Posterior vena cava (tissue), 2 donors: ENCODE results near the gene DHRS9. TPM values are rescaled to one million over a fixed set of nuclear protein-coding genes. Genes with fewer than 3 reads are reported as not detected.
"Not testable (repeated sequence)": the region's sequence is repeated elsewhere in the genome, so short reads cannot be mapped to it uniquely, and the experiment has no call there.

Experiments
- DNase-seq: peaks from one replicate; pipeline ENCODE4 v3.0.0-alpha.2; 2020; ENCODE audit warnings: low spot score
- intact Hi-C, 2 donors: fragments of 100-400 bp; cut with DNase I; formaldehyde crosslinking; loops; one replicate each; pipeline versions ENCODE4 v1.14.1 to v1.14.2; 2022 to 2023
- total RNA-seq, 2 donors: library from RNA; stranded (reverse); fragmentation: NEBNext Ultra II Directional; extraction: Animal tissue kit (Norgen Biotek cat#: 25700); gene quantifications; one replicate each; pipeline ENCODE4 v1.2.1, GENCODE V29; 2021
- donor health status: DM: yes; HTN: yes; CAD: no.
- donor health status: DM: yes; HTN: yes; CAD: no.

Gene DHRS9
- total RNA-seq, 2 donors from 2014 or later, result 0.48 to 0.93 TPM

DNA sequence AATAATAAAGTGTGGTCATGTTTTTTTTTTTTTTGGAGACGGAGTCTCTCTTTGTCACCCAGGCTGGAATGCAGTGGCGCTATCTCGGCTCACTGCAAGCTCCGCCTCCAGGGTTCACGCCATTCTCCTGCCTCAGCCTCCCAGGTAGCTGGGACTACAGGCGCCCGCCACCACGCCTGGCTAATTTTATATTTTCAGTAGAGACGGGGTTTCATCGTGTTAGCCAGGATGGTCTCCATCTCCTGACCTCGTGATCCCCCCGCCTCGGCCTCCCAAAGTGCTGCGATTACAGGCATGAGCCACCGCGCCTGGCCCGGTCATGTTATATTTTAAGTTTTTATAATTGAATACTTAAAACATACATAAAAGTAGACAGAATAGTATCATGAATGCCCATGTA is 5.2 kb upstream of the DHRS9 start:
- intact Hi-C loops, result not testable (repeated sequence)

DNA sequence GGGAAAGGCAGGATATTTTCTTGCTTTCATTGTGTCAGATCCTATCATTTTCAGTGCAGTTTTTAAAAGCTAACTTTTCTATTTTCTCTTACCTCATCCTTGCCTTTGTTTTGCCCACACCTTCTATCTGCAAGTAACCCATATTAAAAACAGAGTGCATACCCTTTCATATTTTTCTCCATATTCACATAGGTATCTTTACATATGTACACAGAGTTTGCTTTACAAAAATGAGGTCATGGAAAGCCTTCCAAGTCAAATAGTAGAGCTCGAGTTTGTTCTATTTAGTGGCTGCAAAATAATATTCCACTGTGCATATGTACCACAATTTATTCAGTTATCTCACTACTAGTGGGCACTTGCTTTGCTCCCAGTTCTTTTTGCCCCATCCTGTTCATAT is 3.9 kb upstream of the DHRS9 start:
- intact Hi-C loops, result no loop called here

More for the DNA sequence above, 5.2 kb upstream of the DHRS9 start:
- not testable (repeated sequence) for DNase-seq

DNA sequence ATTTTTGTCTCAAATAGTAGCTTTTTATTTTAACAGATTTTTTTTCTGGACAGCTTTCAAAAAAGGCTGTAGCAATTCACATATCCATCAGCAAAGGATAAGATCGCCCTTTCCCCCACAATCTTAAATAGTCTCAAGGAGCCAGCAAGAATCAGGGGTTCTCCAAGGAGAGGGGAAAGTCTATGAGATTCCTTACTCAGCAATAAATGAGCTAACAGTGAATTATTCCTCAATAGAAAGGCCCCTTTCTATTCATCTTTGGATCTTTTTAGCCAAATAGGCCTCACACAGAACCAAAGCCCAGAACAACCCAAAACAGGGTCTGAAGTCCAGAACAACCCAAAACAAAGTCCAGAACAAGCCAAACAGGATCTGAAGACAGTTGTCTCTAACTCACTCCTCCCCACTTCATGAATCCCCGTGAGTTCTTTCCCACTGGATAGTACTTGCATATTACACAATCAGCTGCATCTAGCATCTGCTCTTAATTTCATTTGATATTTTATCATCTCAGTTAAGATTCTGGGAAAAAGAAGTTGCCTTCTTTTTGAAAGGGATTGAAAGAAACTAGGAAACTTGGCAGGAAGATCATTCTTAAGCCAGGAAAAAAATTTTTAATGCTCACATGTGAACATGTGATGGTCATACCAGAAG is 3.4 kb upstream of the DHRS9 start:
- intact Hi-C loops, result no loop called here
- DNase-seq, result no peak

More for the DNA sequence above, 3.9 kb upstream of the DHRS9 start:
- no peak for DNase-seq

DNA sequence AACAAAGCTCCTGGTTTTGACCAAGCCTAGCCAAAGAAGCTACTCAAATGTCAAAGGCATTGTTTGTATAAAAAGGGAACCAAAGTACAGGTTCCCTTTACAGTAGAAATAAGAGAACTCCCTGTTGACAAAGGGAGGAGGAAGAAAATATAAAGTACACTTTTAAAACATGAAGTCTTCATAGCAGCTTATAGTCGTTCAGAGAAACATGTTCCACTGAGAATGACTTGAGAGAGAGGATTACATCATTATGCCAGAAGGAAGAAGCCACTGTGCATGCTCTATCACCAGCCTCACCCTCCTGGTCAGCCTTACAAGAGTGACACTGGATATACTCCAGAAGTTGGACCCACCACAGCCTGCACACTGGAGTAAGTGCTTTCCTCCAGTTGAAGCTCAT is 2.5 kb upstream of the DHRS9 start:
- no peak for DNase-seq
- intact Hi-C loops, result no loop called here

DNA sequence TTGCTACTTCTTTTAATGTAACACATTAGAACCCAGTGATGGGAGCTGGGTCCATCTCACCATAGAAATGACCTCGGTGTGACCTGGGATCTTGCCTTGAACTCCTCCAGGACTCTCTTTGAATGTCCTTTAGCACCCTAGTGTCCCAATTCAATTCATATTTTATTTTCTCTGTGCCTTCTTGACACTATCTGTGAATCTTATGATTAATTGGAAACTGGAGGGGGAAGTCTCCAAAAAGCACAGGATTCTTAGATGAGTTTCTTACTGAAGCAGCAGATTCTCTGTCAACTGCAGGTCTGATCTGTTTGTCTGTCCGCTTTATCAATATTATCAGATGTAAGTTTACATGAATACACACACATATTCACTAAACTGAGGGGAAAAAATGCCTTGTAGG is 470 bp downstream of the DHRS9 start:
- intact Hi-C loops, result no loop called here
- no peak for DNase-seq

DNA sequence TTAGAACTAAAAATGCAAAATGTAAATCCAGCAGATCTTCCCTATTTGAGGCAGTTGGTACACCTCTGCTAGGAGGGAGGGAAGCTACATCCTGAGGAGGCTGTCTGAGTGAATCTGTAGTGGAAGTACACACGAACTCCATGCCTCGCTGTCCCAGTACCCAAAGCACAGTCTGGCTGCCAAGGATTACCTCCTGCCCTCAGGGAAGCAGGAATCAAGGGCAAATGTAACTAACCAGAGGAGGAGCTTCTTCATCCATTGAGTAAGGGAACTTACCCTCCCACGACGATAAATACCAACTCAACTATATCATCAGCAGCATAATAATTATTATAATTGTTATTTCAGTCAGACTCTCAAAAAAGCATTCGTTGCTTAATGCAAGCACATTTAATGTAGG is 2.1 kb downstream of the DHRS9 start:
- no peak for DNase-seq
- intact Hi-C loops, result no loop called here

DNA sequence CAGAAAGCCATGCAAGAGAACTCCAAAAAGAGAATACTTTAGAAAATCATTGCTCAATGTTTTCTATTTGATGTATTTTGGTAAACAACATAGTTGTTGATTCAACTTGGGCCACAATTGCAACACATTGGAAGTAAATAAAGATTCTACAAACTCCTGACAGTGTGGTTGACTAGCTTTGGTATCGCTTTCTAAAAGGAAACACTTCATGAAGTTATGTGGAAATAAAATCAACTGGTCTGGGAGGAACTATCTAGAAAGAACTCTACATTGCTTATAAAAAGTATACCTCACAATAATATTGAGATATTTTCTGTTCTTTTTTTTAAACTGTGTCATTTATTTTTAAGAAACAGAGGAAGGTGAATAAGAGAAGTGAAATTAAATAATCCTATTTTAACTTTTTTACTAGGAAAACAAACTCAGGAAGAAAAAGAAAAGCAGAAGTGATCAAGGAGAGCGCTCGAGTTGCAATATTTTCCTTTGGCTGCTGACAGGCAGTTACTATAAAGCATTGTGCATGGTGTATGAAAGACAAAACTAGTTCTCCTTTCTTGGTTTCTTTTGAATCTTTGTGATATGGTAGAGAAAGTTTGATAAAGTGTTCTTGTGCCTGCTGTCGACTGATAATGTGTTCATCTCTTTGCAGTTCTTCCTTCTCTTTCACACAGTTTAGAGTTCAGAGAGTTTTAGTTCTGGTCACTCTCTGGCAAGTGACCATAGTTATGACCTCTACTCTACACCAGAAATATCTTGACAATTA is 3.0 kb downstream of the DHRS9 start:
- intact Hi-C loops, result no loop called here
- no peak for DNase-seq

DNA sequence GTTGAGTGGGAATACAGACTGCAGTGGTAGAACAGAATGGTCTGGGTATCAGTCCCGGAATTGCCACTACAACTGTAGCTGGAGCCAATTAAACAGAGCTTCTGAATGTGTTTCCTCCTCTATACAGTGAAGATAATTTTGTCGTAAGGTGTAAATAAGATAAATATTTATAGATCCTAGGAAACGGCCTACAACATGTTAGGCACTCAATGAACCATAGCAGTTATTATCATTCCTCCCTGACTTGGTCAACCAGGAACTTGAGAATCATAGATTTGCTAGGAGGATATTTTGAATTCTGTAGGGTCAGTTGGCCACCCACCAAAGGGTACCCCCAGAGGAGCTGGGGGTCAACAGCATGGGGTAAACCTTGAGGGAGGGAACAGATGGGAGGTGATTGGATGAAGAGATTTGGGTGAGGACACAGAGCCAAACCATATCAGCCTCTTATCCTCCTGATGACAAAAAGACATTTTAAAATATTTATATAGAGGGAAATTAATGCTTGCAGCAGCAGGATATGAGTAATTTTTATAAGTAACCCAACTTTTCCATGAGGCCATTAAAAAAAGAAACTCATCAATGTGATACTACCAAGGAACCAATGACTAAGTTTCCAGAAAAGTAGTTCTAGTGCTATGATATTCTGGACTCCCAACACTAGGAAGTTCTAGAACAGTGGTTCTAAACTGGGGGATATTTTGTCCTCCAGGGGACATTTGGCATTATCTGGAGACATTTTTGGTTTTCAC is 4.0 kb downstream of the DHRS9 start:
- no peak for DNase-seq

DNA sequence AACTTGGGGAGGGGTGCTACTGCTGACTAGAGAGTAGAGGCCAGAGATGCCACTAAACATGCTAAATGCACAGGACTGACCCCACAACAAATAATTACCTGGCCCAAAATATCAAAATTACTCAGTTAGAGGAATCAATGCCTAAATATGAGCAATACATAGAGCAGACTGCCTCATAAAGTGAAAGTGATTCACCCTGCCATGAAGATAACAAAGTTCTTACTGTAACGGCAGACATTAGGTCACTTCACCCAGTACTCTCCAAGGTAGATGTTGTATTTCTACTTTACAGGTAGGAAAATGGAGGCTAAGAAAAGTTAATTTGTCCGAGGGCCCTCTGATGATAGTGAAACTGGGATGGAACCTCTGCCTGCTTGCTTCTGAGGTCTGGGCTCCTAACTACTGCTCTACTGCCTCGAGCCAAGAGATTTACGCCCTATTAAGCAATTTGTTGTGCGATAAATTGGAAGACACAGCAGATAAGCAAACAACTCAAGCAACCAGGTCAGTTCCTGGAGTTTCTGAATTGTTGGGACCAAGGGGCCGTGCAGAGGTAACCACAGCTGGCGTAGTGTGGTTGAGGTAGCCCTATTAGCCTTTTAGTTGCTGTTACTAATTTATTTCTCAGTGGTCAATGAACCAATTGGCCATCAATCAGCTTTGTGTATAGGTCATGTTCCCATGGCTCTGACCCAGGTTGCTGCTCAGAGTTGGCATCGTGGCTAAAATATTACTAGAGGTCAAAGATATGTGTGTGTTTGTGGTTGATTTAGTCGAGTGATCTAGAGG is 4.8 kb downstream of the DHRS9 start:
- DNase-seq, result no peak
- intact Hi-C loops, result no loop called here

More for the DNA sequence above, 4.0 kb downstream of the DHRS9 start:
- intact Hi-C loops, result no loop called here

DNA sequence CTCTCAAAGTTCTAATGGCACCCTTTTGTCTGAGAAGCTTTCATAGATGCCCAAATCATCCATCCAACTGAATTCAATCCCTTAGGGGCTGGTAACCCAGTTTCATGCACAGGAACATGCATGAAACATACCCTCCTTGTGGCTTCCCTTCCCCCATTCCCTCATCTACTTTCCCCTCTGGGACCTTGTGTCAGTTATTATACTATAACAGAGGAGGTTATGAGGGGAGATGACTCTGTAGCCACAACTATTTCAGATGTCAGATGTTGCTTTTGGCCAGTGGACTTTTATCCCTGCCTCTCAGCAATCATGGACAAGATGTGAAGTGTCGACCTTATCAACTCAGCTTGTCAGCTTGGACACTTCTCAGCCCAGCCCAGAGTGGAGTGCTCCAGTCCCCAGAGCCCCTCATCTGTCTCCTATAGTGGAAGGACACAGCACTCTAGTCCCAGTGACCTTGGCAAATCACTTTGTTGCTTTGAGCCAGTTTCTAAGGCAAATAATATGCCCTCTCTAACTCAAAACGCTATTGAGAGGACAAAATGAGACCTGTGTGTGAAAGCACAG is 8.4 kb downstream of the DHRS9 start:
- DNase-seq, result no peak
- intact Hi-C loops, result no loop called here

DNA sequence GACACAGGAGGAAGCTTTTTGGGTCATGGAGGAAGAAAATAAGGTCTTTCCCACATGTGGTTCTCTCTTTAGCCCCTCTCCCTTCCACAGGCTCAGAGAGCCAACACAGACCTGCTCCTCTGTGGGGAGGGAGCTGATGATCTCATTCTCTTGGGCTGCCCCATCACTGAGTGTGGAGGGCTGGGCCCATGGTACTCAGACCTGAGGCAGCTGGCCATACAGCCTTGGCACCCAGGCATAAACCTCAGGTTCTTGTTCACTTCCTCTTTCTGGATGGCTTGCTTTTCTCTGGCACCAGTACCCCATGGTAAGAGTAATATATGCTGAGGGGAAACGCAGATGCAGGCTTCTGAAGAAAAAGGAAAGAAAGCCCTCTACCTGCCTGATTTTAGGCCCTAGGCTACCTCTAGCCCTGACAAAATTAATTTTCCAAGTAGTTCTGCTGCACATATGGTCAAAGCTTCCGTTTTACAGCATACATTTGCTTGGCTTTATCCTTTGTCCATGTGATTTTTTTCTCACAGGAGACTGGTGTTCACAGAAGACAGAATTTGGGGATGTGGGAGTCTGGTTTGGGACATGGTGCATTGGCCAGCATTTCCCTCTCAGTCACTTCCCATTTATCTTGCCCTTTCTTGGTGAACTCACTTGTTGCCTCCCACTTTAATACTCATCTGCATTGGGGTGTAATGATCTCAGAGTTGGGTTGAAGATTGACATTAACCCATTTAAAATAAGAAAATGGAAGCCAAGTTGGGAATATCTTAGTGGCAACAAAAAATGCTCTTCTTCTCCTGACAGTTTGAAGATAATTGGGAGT is 11.1 kb downstream of the DHRS9 start:
- no peak for DNase-seq
- intact Hi-C loops, result no loop called here

DNA sequence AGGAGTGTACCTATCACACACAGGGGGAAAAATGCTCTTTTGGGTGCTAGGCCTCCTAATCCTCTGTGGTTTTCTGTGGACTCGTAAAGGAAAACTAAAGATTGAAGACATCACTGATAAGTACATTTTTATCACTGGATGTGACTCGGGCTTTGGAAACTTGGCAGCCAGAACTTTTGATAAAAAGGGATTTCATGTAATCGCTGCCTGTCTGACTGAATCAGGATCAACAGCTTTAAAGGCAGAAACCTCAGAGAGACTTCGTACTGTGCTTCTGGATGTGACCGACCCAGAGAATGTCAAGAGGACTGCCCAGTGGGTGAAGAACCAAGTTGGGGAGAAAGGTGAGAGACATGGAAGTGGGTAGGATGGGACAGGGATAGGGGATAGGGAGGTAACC is 12.2 kb downstream of the DHRS9 start:
- intact Hi-C loops, result no loop called here
- DNase-seq, result no peak

DNA sequence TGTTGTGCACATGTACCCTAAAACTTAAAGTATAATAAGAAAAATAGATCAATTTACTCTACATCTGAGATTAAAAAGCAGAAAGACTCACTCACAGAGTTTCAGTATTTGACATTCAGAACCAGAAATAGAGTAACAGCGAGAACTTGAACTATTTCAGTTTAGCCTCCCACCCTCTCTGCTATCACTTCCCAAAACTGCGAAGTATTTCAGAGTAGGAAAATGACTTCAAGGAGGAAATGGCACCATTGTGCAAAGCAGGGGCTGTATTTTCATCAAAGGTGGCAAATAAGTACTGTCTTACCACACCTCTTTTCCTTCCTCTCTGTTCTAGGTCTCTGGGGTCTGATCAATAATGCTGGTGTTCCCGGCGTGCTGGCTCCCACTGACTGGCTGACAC is 13.6 kb downstream of the DHRS9 start:
- DNase-seq, result no peak
- intact Hi-C loops, result no loop called here

DNA sequence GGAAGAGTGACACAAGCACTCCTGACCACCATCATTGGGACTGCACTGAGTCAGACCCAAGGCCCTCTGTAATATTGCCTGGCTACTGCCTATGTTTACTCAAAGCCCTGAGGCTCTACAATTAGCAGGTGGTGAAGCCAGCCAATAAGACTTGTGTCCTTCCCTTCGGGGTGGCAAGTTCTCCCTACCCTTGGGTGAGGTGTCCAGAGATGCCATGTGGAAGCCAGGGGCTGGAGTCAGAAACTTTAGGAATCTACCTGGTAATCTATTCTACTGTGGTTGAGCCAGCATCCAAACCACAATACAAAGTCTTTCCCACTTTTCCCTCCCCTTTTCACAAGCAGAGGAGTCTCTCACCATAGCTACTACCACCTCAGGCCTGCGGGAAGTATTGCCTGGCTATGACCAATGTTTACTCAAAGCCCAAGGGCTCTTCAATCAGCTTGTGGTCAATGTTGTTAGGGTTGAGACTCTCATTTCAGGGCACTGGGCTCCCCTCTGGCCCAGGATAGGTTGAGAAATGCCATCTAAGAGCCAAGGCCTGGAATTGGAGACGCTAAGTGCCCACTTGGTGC is 17.6 kb downstream of the DHRS9 start:
- DNase-seq, result no peak
- intact Hi-C loops, result no loop called here

DNA sequence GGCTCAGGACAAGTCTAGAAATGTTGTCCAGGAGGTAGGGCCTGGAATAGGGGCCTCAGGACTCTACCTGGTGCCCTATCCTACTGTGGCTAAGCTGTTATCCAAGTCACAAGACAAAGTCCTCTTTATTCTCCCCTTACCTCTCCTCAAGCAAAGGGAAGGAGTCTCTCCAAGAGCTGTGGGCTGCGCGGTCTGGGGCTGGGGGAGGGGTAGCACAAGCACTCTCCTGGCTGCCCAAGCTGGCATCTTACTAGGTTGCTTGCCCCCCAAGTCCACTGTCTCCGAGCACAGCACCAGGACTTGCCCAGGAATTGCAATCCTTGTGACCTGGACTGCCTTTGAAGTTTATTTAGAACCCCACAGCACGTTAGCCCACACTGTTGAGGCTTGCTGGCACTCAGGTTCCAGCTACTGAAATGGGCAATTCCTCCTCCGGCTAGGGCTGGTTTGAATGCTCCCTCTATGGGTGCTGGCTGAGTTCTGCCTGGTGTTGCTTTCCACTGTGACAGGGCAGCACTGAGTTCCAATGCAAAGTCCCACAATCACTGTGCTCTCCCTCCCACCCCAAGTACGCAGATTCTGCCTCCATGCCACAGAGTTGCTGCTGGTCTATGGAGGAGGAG is 18.5 kb downstream of the DHRS9 start:
- intact Hi-C loops, result no loop called here
- DNase-seq, result no peak

DNA sequence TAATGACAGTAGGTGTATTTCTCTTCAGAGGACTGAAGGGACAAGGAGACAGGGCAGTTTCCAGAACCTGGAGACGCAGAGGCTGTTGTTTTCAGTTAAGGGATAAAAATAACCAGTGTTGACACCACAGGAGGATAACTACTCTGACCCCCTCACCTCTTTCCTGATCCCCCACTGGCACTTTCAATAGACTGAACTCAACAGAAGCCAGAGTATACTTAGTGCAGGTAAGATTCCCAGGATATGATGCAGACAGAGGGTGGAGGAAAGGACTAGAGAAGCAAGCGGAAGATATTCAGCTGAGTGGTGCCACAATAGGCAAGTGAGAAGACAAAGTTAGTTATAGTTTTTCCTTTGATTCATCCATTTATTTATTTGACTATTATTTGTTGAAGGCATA is 19.8 kb downstream of the DHRS9 start:
- DNase-seq, result no peak
- intact Hi-C loops, result no loop called here

DNA sequence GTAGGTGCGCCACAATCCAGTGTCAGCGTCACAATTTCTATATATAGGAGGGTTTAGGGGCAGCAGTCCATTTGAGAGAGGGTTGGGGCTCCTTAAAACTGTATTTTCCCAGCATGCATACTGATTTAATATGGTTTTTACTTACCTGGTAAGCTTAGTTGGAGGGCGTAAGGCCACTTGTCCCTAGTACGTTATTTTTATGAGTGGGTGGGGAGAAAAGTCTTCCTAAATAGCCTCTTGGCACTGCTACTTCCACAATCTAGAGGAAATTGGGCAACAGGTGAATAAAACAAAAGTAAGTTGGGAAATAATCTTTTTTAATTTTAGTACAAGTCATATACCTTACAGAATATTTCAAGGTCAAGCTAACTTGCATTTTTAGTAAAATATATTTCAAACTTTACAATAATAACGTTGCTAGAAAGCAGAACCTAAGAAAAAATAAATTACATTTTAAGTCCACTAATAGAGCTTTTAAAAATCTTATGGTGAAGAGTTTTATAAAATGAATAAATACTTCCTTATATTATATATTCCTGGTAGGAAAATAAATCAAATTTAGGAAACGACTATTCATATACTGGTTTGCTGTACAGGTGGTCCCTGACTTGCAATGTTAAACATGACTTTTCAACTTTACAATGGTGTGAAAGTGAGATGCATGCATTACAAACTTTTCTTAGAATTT is 20.9 kb downstream of the DHRS9 start:
- intact Hi-C loops, result no loop called here
- DNase-seq, result no peak
